ENCODE data around the gene IFTAP.

DNA sequence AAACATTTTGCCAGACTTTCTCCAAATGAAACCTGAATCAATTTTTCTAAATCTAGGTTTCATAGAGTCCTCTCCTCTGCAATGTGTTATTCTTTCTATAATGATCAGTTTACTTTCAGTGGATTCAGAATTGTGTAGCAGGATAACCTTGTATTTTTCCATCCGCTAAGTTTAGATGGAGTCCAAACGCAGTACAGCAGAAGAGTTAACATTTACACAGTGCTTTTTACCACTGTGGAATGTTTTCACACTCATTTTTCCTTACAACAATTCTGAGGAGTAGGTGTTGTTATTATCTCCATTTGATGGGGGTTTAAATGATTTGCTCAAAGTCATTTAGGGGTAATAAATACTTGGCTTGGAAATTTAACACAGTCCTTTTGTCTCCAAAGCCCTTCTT lies 16.9 kb upstream of the IFTAP start:
- TF ChIP-seq POLR2AphosphoS5 (IDR thresholded peaks at IDR 0.05; ENCODE audit: low read depth, low read length) (no peak), POLR2A (IDR thresholded peaks at IDR 0.05; ENCODE audit: borderline replicate concordance, extremely low read depth, insufficient read depth, insufficient read length) (no peak), EZH2 (IDR thresholded peaks at IDR 0.05) (no peak), EZH2phosphoT487 (IDR thresholded peaks at IDR 0.05; ENCODE audit: borderline replicate concordance) (no peak), RAD21 (IDR thresholded peaks at IDR 0.05; ENCODE audit: low read depth) (no peak), CBX3 (IDR thresholded peaks at IDR 0.05; ENCODE audit: low read depth) (no peak)
- TF ChIP-seq, protein P1, sequence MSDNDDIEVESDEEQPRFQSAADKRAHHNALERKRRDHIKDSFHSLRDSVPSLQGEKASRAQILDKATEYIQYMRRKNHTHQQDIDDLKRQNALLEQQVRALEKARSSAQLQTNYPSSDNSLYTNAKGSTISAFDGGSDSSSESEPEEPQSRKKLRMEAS (IDR thresholded peaks at IDR 0.05): no peak
- TF ChIP-seq, protein P2, sequence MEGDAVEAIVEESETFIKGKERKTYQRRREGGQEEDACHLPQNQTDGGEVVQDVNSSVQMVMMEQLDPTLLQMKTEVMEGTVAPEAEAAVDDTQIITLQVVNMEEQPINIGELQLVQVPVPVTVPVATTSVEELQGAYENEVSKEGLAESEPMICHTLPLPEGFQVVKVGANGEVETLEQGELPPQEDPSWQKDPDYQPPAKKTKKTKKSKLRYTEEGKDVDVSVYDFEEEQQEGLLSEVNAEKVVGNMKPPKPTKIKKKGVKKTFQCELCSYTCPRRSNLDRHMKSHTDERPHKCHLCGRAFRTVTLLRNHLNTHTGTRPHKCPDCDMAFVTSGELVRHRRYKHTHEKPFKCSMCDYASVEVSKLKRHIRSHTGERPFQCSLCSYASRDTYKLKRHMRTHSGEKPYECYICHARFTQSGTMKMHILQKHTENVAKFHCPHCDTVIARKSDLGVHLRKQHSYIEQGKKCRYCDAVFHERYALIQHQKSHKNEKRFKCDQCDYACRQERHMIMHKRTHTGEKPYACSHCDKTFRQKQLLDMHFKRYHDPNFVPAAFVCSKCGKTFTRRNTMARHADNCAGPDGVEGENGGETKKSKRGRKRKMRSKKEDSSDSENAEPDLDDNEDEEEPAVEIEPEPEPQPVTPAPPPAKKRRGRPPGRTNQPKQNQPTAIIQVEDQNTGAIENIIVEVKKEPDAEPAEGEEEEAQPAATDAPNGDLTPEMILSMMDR (IDR thresholded peaks at IDR 0.05 in 2 of 3, conservative IDR thresholded peaks at IDR 0.05 in 1 of 3; ENCODE audit: borderline replicate concordance in 1 of 3, insufficient read depth in 1 of 3, low read depth in 2 of 3, low read length in 2 of 3): no peak
